Kidney (tissue), 14 donors: ENCODE measurements around the gene SYNPO2. TPM values are rescaled to one million over a fixed set of nuclear protein-coding genes. Genes with fewer than 3 reads are reported as not detected.

Experiments
- DNase-seq, 5 donors: peaks; one replicate each; pipeline ENCODE4 v3.0.0-alpha.2; 2013 to 2020
- FAIRE-seq: peaks from 2 replicates; lab custom pipeline; 2012; peaks lifted over from hg19 to GRCh38; lab: Jason Lieb, UNC
- H3K27ac ChIP-seq, 2 donors: one replicate each; pipeline ENCODE4 v1.7.0; 2013; ENCODE audit warnings: low read depth in 2 of 2, low read length in 2 of 2, inconsistent platforms in 1 of 2
- H3K27me3 ChIP-seq: one replicate; pipeline ENCODE4 v1.7.1; 2013; ENCODE audit warnings: low read length, inconsistent platforms; ENCODE audit not compliant: control insufficient read depth, insufficient read depth
- H3K36me3 ChIP-seq, 3 donors: one replicate each; pipeline versions ENCODE4 v1.7.0 to v1.7.1; 2013; ENCODE audit warnings: low read length in 3 of 3, control low read depth in 1 of 3, inconsistent platforms in 1 of 3; ENCODE audit not compliant: insufficient read depth in 3 of 3, control insufficient read depth in 2 of 3
- H3K4me1 ChIP-seq, 3 donors: one replicate each; pipeline versions ENCODE4 v1.7.0 to v1.7.1; 2013; ENCODE audit warnings: low read length in 3 of 3, inconsistent platforms in 1 of 3, low read depth in 1 of 3; ENCODE audit not compliant: control insufficient read depth in 2 of 3, insufficient read depth in 2 of 3
- H3K4me3 ChIP-seq, 3 donors: one replicate each; pipeline versions ENCODE4 v1.7.0 to v1.8.1; 2013; ENCODE audit warnings: low read length in 3 of 3, control low read depth in 1 of 3, inconsistent platforms in 1 of 3
- H3K9ac ChIP-seq, 3 donors: one replicate each; pipeline versions ENCODE4 v1.7.0 to v1.7.1; 2013; ENCODE audit warnings: low read length in 3 of 3, control low read depth in 1 of 3, inconsistent platforms in 1 of 3
- H3K9me3 ChIP-seq, 3 donors: one replicate each; pipeline versions ENCODE4 v1.7.0 to v1.7.1; 2013; ENCODE audit warnings: low read length in 3 of 3, control low read depth in 1 of 3, inconsistent platforms in 1 of 3; ENCODE audit not compliant: control insufficient read depth in 2 of 3, insufficient read depth in 1 of 3
- intact Hi-C: fragments of 100-400 bp; cut with DNase I; formaldehyde crosslinking; loops from one replicate; pipeline ENCODE4 v1.11.1; 2022
- polyA plus RNA-seq: library from polyadenylated mRNA; stranded (reverse); fragments of 350-450 nt; fragmentation: Illumina TruSeq; extraction: RNeasy Lipid Tissue Mini Kit (QIAGEN cat#74804); gene quantifications from one replicate; pipeline ENCODE4 v1.2.3, GENCODE V29; 2014; ENCODE audit warnings: low read depth, low replicate concordance; ENCODE audit not compliant: insufficient read depth
- total RNA-seq: library from RNA; stranded (reverse); fragmentation: NEBNext Ultra II Directional; extraction: Animal tissue kit (Norgen Biotek cat#: 25700); gene quantifications from one replicate; pipeline ENCODE4 v1.2.1, GENCODE V29; 2021
- TF ChIP-seq, protein P1 (sequence below): IDR thresholded peaks from 3 replicates; pipeline ENCODE4 v1.5.1; 2012; ENCODE audit warnings: mild to moderate bottlenecking, moderate library complexity, borderline replicate concordance; ENCODE audit not compliant: insufficient read depth; ENCODE audit errors: extremely low read depth
- donor health status: control.
- donor health status: control.
- donor health status: control.
- donor health status: control.
- donor health status: control.
- donor health status: DM: yes; HTN: yes; CAD: no.
- donor health status: Normal renal cell carcinoma (clear cell type).

Gene SYNPO2
- total and polyA plus RNA-seq, 2 donors from 2014 or later = 7.5 to 56.5 TPM

DNA sequence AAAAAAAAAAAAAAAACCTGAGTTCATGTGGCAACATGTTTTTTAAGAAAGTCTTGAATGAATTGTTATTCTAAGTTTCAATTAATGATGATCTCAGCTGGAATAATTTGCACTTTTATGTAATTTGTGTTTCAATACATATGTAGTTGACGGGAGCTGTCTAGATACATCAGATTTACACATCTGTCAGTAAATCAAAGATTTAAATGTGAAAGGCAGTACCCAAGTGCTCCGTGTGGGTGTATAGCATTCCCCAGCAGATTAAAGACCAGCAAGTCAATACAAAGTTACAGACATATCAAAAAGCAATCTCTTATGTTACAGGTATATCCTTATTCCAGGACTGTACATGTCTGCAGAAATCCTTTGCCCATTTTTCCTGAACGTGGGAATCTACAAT lies 35.2 kb downstream of the SYNPO2 start:
- H3K4me3 ChIP-seq = no peak overlapping the region
- no peaks in the 10 kb centered on the region for H3K9me3 ChIP-seq
- H3K27me3 ChIP-seq = no peaks in the 10 kb centered on the region
- no peak overlapping the region for H3K9ac ChIP-seq
- H3K4me1 ChIP-seq = no peaks in the 10 kb centered on the region
- no peak for FAIRE-seq
- TF ChIP-seq, protein P1, sequence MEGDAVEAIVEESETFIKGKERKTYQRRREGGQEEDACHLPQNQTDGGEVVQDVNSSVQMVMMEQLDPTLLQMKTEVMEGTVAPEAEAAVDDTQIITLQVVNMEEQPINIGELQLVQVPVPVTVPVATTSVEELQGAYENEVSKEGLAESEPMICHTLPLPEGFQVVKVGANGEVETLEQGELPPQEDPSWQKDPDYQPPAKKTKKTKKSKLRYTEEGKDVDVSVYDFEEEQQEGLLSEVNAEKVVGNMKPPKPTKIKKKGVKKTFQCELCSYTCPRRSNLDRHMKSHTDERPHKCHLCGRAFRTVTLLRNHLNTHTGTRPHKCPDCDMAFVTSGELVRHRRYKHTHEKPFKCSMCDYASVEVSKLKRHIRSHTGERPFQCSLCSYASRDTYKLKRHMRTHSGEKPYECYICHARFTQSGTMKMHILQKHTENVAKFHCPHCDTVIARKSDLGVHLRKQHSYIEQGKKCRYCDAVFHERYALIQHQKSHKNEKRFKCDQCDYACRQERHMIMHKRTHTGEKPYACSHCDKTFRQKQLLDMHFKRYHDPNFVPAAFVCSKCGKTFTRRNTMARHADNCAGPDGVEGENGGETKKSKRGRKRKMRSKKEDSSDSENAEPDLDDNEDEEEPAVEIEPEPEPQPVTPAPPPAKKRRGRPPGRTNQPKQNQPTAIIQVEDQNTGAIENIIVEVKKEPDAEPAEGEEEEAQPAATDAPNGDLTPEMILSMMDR = no peak
- H3K27ac ChIP-seq = no peak overlapping the region
- intact Hi-C loops = no loop called here
- no peaks in the 10 kb centered on the region for H3K36me3 ChIP-seq
- DNase-seq = no peak

DNA sequence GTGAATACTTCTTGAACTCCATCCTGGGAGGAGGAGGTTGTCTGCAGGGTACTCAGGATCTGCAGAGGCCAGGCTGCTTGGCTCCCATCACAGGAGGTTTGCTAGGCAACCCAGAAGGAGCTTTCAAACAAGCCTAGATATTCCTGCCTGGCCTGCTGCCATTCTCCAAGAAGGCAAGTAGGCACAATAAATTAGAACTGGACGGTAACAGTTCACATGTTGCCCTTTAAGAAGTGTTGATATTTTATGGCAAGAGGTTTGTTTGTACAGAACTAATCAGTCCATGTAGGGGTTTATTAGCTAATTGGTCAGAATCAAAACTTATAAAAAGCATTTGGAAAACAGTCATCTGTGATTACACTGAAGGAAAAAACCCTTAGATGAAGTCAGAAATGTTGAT lies 39.3 kb downstream of the SYNPO2 start:
- Histone ChIP-seq H3K4me3 (no peak overlapping the region), H3K27ac (no peak overlapping the region), H3K4me1 (no peaks in the 10 kb centered on the region), H3K36me3 (no peaks in the 10 kb centered on the region), H3K27me3 (no peaks in the 10 kb centered on the region), H3K9ac (no peak overlapping the region), H3K9me3 (no peaks in the 10 kb centered on the region)
- TF ChIP-seq, protein P1 = no peak
- intact Hi-C loops = no loop called here
- DNase-seq (peak in 3 of 5 donors; percentile 19 to 80 (median 51)), FAIRE-seq (no peak)

DNA sequence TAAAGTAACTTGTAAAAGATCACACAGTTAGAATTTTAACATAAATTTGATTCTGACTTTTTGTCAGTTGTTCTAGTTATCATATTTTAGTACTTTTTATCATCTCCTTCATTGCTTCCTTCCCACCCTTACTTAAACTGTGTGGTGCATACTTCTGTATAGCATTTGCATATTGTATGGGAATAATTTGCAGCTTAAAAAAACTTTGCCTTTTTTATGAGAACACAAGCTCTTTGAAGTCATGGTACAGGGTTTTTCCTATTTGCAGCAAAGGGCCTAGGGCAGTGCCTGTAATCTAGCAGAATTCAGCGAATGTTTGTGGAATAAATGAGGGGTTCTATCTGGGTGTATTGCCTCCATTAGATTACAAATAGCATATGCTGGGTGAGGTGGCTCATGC lies 41.6 kb downstream of the SYNPO2 start:
- no peak for FAIRE-seq
- Histone ChIP-seq H3K4me3 (no peak overlapping the region), H3K27ac (no peak overlapping the region), H3K9ac (no peak overlapping the region), H3K36me3 (no peaks in the 10 kb centered on the region), H3K9me3 (no peaks in the 10 kb centered on the region), H3K4me1 (no peaks in the 10 kb centered on the region), H3K27me3 (no peaks in the 10 kb centered on the region)
- no peak for DNase-seq
- intact Hi-C loops = no loop called here
- TF ChIP-seq, protein P1 = no peak

DNA sequence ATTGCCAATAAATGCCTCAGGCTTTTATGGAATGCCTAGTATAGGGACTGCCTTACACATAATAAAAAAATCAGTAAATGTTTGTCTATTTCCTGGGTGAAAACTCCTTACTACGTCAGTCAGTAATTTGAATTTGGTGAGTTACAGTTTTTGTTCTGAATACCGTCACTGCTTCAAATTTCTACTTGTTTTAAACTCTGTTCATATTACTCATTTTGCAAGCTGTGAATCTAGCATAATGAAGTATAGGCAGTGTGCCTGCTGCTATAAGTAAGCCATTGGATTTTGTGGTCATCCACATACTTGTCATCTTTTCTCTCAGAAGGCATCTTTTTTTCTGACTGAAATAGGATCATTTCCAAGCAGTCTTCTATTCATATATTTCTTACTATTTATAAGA lies 43.1 kb downstream of the SYNPO2 start:
- H3K4me3 ChIP-seq = no peak overlapping the region
- DNase-seq (no peak), FAIRE-seq (no peak)
- no peak overlapping the region for H3K9ac ChIP-seq
- no peak overlapping the region for H3K27ac ChIP-seq
- H3K36me3 ChIP-seq = no peaks in the 10 kb centered on the region
- no peaks in the 10 kb centered on the region for H3K9me3 ChIP-seq
- H3K4me1 ChIP-seq = no peaks in the 10 kb centered on the region
- H3K27me3 ChIP-seq = no peaks in the 10 kb centered on the region
- TF ChIP-seq, protein P1 = no peak
- intact Hi-C loops = no loop called here
